GM21825 (cell line): ENCODE results near the gene IRF6.

Experiments
- ATAC-seq: cut with Tn5 transposase; IDR thresholded peaks from one replicate; pipeline ENCODE4 v1.9.1; 2021; ENCODE audit warnings: mild to moderate bottlenecking, moderate library complexity; ENCODE audit not compliant: unreplicated experiment

IRF6 gene

DNA sequence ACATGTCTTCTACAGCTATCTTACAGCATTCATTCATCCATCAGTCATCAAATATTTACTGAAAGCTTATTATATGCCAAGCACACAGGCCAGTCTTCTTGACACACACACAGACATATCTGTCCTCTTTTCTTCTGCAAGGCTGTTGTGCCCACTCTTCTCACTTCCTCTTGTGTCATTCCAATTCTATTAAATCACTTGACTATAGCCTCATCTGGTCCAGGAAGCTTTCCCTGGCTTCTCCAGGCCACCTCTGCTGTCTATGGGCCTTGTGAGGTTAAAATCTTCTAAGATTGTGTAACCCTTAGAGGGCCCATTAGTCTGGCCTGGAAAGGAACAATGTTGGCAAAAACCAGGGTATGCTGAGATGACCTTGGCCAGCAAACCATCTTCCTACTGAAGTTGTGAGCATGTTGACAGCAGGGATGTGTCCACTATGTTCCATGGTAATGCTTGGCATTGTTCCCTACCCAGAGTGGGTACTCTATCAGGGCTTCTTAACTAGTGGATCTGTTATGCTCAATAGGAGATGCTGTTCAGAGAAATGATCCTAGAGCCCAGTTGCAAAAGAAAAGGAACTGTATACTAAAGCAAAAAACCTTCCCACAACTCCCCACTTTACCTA lies 44.8 kb downstream of the IRF6 start:
- no peak for ATAC-seq

DNA sequence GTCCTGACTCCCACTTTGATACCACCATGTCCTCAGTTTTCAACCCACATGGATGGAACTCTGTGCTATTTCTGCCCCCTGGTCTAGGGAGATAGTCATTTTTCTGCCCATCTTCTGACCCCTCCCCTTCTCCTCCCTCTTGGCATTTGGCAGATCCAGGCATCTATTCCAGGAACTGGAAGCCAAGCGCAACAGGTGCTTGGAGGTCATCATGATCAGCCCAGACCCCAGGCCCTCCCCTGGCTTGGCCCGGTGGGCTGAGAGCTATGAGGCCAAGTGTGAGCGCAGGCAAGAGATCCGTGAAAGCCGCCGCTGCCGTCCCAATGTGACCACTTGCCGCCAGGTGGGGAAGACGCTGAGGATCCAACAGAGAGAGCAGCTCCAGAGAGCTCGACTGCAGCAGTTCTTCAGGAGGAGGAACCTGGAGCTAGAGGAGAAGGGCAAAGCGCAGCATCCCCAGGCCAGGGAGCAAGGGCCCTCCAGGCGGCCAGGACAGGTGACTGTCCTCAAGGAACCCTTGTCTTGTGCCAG lies 46.0 kb downstream of the IRF6 start:
- ATAC-seq = no peak

DNA sequence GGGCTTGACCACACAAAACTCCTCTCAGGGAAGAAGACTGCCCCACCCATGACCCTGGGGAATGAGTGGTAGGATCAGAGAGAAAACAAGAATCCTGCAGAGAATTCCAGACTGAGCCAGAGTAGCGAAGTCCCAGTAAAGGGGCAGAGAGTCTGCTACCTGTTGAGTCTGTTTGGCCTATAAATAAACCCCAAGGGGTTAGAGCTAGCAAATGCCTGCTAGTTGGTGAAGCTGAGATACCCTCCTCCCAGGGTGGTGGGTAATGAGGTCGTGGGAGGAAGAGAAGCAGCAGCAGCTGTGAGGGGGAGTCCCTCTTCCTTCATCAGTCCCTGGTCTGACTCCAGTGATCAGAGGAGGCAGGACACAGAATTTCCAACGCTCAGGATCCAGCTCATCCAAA lies 47.5 kb downstream of the IRF6 start:
- no peak for ATAC-seq

DNA sequence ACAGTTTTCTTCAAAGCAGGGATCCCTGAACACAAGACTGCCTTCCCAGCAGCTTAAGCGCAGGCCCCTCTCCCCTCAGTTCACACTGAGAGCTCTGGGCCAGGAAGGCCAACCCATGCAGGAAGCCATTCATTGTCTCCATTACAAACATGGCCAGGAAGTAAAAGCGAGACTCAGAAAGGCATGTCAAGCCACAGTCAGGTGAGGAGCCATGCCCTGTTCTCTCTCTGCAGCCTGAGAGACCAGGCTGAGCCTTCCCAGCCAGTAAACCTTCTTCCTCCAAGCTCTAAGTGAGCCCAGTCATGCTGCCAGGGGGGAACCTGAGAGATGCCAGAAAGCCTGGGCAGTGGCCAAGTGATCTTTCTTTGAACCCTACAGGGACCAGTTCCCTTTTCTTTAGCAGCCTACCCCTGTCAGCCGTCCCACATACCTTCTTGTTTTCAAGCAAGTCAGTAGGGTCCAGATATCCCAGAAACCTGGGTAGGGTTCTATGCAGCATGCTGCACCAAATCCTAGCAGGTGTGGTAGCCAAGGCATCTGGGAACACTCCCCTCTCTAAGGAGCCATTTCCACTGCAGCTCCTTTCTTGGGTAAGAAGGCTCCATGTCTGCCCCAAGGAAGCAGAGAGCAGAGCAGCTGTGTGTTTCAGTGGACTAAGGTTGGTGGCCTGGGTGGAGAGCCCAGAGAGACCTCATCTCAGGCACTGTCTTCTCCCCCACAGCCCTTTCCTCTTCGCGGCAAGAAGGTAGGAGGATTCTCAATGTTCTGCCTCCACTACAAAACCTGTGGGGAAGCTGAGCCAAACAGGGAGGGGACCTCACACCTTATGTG lies 49.1 kb downstream of the IRF6 start:
- peak; percentile 26 for ATAC-seq

DNA sequence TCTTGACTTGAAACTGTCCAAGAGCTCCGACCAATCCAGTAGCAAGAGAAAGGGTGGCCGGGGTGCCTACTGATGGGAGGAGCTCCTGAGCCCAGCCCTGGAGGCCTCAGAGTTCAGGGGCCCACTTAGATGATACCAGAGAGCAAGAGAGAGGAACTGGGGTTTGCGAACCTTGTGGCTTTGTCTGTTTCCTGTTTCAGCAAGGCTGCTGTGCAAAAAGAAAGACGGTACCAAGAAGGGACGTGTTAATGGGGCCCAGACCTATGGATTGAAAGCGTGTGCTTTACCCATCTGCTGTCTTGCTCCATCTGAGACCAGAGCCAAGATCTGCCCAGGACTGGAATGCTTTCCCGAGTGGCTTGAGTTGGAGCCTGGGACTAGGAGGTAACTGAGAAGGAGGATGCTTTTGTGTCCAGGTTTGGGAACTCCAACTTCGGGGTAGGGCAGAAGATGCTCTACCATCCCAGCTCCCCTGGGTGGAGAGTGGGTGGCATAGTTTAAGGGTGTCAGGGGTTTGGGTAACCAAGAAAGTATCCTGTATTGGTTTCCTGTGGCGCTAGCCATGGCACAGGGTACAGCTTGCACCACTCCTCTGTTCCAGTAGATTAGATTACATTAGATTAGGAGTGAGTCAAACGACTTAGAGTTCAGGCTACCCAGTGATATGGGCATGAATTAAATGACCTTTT lies 49.9 kb downstream of the IRF6 start, which contains the start of gene TRAF3IP3:
TRAF3IP3 (plus strand) TSS at position 128 of the 689 bp plus-strand sequence. CDS start 3,987 bp downstream, outside the sequence.
- ATAC-seq = peak; percentile 77

DNA sequence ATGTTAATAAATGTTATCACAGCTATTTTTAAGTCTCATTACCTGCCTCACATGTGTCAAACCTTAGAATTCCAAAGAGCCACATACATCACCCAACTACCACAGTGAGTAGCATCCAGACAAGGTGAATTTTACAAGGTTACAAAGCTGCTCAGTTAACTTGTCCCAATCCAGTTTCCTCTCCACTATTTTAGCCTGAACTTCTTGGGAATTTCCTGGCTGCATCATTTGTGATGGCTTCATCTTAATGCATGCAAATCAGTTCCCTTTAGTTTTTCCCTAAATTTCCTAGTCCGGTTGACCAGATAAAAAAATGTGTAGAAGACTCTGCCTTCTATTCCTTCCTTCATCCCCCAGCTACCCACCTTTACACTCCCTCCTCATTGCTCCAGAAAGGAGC lies 50.7 kb downstream of the IRF6 start:
- ATAC-seq = no peak

DNA sequence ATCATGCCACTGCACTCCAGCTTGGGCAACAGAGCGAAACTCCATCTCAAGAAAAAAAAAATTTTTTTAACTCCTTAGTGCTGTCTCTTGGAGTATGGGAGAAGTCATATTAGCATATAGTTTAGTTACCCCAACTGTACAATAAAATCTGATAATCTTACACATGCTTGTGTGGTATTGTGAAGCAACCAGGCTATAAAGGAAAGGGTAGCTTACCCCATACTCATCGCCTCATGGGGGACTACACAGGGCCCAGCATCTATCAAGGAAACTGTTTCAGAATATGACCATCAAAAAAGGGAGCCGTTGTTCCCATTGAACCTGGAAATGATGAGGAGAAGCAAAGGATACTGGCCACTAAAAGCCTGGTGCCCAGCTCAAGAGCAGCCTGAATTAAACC lies 53.1 kb downstream of the IRF6 start:
- ATAC-seq = no peak

DNA sequence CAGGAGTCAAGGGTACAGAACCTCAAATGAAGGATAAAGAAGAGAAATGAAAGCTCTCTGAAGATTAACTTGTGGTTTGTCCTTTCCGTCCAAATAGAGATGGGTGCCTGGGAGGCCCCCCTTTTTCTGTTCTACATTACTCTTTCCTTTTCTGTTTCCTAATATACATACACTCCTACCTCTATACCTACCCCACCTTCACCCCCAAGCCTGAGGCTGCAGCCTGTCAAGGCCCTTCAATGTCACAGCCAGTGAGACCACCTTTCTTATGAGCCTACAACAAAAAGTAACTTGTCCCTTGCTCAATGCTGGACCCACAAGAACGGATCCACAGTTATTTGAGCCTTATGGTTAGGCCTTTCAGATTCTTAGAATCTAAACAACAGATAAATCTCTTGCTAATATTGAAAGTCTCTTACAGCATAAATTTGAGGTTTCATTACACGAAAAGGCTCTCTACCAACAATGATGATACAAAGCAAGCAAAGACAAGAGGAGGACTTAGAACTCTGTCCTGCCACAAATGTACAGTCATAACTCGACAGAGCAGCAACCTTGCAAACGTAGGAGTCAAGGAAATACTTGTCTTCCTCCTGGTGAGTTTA lies 54.2 kb downstream of the IRF6 start:
- peak; percentile 41 for ATAC-seq

DNA sequence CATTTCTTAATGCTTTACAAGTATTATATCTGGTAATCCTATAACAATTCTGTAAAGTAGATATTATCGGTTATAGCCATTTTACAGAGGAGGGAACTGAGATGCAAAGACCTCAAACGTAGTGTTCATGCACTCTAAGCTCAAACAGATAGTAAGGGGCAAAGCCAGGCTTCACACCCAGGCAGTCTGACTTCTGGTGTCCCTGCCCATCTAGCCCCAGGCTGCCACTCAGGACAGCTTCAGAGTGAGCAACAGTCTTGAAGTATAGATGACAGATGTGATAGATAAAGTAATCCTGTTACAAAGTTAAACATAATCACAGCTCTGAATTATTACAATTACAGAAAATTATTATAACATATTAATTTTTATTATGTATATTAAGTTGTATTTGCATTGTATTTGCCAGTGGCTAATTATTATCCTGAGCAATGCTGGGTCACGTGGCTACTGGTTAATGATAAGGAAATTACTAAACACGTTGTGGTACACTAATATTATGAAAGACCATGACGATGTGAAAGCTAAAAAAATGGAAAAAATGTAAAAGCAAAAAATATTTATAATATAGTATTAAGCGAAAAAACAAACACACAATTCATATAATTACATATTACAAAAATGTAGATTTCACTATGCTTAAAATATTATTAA lies 56.1 kb downstream of the IRF6 start:
- no peak for ATAC-seq

DNA sequence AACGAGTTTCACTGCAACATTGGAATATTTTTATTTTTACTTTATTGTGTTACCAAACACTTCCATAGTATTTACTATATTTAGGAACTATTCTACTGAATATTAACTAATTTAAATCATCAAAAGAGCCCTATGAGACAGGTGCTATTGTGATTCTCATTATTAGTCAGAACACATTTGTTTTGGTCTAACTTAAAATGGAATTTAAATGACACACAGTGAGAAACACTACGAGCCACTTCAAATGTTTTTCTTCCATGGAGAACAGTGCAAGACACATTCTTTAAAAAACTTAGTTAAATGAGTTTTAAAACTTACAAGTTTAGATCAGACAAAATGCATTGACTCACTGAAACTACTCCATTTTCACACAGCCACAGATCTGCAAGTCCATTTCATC lies 56.7 kb downstream of the IRF6 start:
- no peak for ATAC-seq

DNA sequence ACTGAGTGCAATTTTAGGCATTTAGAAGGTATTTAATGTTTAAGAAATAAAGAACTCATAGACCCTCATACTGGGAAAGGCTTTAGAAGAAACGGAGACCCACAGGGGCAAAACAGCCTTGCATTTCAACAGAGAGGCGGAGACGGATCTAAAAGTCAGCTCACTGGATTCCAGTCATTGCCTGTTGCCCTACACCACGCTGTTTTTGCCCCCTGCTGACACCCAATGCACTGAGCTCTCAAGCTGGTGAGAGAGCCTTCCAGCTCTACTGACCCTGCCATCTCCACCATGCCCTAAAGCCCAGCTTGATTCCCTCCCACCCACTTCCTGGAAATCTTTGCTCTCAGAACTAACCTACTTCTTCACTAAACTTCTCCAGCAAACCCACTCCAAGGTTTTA lies 57.3 kb downstream of the IRF6 start:
- no peak for ATAC-seq

DNA sequence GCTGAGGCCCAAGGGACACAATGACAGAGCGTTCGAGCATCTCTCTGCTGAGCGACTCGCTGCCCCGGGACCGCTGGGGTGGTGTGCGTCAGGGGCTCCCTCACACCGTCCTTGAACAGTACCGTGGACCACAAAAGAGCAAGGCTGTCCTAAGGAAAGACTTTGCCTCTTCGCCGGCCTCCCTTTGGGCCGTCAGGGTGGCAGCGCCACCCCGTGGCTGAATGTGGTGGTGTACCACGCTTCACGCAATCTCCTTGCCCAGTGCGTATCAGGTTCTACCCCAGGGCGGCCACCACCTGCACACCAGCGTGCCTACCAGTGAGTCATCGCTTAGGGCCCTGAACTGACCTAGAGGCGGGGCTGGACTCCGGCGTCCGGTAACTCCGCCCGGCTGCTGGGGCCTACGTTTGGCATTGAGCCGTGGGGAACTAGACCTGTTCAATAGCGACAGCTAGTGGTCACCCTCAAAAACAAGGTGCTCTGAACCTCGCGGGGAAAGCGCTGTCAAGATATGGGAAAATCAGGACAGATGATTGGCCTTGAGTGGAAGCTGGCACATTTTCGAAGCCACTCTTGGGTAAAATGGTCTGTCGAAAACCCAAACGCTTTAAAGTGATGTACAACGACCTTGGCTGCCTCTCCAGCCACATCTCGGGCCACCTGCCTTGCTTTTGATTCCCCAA lies 58.2 kb downstream of the IRF6 start:
- peak; percentile 84 for ATAC-seq

DNA sequence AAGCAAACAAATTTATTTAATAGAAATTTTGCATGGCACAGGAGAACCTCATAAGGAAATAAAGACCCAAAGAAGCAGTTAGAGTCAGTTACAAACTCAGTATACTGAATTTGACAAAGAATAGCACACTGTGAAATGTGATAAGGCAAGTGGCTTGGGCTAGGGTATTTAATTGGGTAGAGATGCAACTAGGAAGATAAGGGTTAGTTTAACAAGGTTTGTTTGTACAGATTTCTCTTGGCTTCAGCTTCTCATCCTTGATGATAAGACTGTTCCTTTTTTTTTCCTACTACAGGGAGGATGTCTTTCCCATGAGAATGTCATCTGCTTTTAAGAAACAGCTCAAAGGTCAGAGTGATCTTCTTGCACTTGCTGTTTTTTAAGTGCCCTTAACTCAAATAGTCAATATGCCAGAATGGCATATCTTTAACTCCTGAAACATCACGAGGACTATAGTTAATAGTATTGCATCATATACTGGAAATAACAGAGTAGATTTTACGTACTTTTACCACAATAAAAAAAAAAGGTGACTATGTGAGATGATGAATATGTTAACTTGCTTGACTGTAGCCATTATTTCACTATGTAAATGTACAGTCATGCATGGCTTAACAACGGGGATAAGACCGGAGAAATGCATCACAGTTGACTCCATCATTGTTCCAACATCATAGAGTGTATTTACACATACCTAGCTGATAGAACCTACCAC lies 59.3 kb downstream of the IRF6 start:
- no peak for ATAC-seq

DNA sequence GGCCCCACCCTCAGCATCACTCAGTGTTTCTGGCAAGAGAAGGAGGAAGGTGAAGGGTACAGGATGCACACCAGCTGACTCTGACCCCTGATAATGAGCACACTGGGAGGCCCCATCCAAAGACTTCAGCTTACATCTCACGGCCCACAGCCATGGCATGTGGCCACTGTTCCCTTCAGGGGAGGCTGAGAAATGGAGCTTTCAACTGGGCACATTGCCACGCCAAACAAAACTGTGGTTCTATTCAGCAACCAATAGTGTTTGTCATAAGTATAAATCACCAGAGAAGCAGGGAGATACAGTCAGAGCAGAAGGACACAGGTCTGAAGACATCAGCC lies 62.8 kb downstream of the IRF6 start:
- no peak for ATAC-seq

DNA sequence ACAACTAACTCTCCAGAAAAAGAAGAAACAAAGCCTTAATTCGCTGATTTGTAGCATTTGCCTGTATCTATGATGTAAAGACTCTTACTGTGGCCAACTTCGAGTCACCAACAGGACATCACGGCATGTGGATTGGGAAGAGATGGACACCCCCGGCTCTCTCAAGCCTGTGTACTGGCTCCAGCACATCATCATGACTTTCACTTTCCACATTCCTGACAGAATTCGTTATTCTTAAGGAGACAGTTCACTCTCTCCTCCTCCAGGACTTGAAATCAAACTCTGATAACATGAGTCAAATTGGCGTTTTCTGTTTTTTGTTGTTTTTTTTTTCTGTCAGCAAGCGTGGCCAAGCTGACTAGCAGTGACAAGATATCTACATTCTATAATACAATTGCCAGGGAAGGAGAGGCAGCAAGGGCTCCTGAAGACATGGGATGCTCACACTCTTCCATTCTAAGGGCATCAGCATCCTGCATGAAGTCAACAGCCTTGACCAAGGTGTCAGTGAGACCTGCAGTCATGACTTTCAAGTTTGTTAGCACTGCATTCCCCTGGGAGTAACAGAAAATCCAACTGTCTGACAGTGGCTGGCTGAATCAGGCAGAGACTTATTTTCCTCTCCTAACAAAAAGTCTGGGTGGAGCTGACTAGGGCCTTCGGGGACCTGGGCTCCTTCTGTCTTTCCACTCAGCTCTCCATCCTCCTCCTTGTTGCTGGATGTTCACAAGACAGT lies 63.4 kb downstream of the IRF6 start:
- no peak for ATAC-seq

DNA sequence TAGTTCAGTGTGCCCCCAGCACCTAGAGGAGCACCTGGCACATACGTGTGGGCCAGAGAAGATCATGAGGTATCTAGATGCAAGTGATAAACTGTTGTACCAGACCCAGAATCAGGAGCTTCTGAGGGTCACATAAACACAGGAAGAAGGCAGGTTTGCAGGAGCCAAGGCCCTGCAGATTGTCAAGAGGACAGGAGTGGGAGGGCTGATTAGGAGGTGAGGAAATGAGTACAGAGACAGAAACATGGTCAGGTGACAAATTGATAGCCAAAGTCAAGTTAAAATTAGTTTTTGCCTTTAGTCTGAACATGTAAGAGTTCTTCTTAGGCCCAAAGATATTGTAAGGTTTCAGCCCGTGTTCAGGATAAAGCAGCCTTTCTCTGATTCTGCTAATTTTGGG lies 64.1 kb downstream of the IRF6 start:
- no peak for ATAC-seq

DNA sequence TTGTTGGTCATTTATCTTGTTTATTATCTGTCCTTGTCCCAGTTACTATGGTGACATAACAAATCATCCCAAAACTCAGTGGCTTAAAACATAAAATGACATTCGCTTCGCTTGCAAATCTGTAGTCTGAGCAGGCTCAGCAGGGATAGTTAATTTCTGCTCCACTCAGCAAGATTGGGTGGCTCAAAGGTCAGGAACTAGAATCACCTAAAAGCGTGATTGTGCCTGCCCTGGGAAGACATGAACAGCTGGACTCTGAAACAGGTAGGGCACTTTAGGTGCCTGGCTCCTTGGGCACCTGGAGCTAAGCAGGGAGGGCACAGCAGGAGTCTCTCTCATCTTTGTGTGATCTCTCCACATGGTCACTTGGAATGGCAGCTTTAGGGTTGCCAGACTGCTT lies 64.7 kb downstream of the IRF6 start:
- no peak for ATAC-seq

DNA sequence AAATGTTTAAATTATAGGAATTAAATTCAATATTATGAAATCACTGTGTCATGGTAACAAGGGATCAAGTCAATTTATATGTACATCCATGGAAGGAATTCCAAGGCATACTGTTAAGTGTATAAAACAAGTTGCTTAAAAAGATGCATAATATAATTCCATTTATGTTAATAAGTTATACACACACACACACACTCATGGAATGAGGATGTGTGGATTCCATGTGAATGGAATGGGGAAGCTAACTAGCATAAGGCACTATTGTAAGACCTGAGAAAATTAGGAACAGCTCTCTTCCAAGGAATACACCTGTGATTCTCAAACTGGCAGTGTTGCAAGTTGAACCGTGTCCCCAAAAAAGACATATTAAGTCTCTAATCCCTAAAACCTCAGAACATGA lies 67.7 kb downstream of the IRF6 start:
- ATAC-seq = no peak

DNA sequence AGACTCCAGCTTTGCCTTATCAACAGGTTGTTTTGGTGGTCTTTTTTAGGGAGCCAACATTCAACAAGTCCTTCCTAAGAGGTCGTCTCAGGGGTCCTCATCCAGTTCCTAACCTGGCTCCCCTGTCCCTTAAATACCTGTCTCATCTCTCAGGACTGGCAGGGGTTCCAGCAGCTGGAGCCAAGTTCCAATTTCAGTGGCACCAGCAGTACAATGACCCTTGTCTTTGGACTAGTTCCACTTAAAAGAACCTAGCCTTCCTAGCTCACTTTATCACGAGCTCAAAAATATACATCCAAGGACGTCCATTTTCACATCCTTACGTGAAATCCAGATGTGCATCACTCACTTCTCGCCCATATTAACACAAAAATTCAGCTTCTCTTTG lies 68.8 kb downstream of the IRF6 start:
- ATAC-seq = no peak
